Adrenal gland (tissue), 19 donors: Measurements from ENCODE around the gene QRICH2. TPM values are rescaled to one million over a fixed set of nuclear protein-coding genes. Genes with fewer than 3 reads are reported as not detected.

Experiments
- DNase-seq, 7 donors: peaks; one replicate each; pipeline ENCODE4 v3.0.0-alpha.2; 2019 to 2020
- H3K27ac ChIP-seq, 5 donors: fragments of 200-600 bp; sonication (generic) in 4 of 5; 1 replicate in 3 of 5; 2 replicates in 2 of 5; pipeline versions ENCODE4 v1.5.1 to v1.8.0; 2016 to 2020; ENCODE audit warnings: mild to moderate bottlenecking in 1 of 5
- H3K27me3 ChIP-seq: fragments of 200-600 bp; 2 replicates; pipeline ENCODE4 v1.8.0; 2021
- H3K36me3 ChIP-seq, 2 donors: fragments of 200-600 bp; replicated peaks in 1 of 2; 1 replicate in 1 of 2; 2 replicates in 1 of 2; pipeline versions ENCODE4 v1.5.1 to v1.8.0; 2018 to 2022
- H3K4me1 ChIP-seq, 2 donors: fragments of 200-600 bp; replicated peaks in 1 of 2; 1 replicate in 1 of 2; 2 replicates in 1 of 2; pipeline versions ENCODE4 v1.5.1 to v1.8.0; 2018 to 2021
- H3K4me3 ChIP-seq, 4 donors: fragments of 200-600 bp; sonication (generic) in 3 of 4; one replicate each; pipeline ENCODE4 v1.5.1; 2016 to 2018
- H3K9me3 ChIP-seq, 3 donors: fragments of 200-600 bp; sonication (generic) in 1 of 3; replicated peaks in 1 of 3; 1 replicate in 2 of 3; 2 replicates in 1 of 3; pipeline versions ENCODE4 v1.5.1 to v1.8.0; 2016 to 2021
- POLR2A ChIP-seq, 2 donors: fragments of 450-650 bp; IDR thresholded peaks; one replicate each; pipeline ENCODE4 v1.6.1; 2017; ENCODE audit warnings: antibody characterized with exemption in 2 of 2, mild to moderate bottlenecking in 2 of 2, moderate library complexity in 1 of 2
- WGBS, 4 donors: extraction: QIAGEN DNeasy Blood & Tissue Kit in 2 of 4; methylation state at CpG; one replicate each; pipeline versions ENCODE4 v1.1.5 to v1.1.7; 2013 to 2017; 5-methylcytosine and 5-hydroxymethylcytosine counted together
- intact Hi-C, 2 donors: fragments of 100-400 bp; cut with DNase I; formaldehyde crosslinking; loops; one replicate each; pipeline versions ENCODE4 v1.14.1 to v1.15.0; 2022 to 2023
- long read RNA-seq, 10 donors: library from polyadenylated mRNA in 3 of 10; unstranded in 2 of 10; stranded (forward) in 1 of 10; transcript quantifications; one replicate each; pipeline ENCODE4 v2.0.0 and lab custom pipeline, GENCODE V29; 2021 to 2026
- polyA plus RNA-seq, 3 donors: library from polyadenylated mRNA; stranded (reverse); fragments of 200-250 nt in 2 of 3; fragments of 350-450 nt in 1 of 3; fragmentation: Illumina TruSeq in 1 of 3; extraction: RNeasy Lipid Tissue Mini Kit (QIAGEN cat#74804) in 1 of 3; gene quantifications; one replicate each; pipeline ENCODE4 v1.2.3, GENCODE V29; 2013 to 2014
- total RNA-seq, 9 donors: library from RNA; depleted of rRNA in 4 of 9; stranded (reverse); fragments of >200 nt in 4 of 9; fragments of 120-200 nt in 1 of 9; fragmentation: NEBNext Ultra II Directional in 1 of 9; extraction: Animal tissue kit (Norgen Biotek cat#: 25700) in 1 of 9; gene quantifications; one replicate each; pipeline versions ENCODE4 v1.1.0 to v1.2.4, GENCODE V29; 2013 to 2023
- TF ChIP-seq, protein P1 (sequence below), 6 experiments: fragments of 450-650 bp in 4 of 6; fragments of 200-600 bp in 2 of 6; sonication (generic) in 1 of 6; IDR thresholded peaks; 1 replicate in 5 of 6; 2 replicates in 1 of 6; pipeline versions ENCODE4 v1.5.1 to v1.8.0; 2016 to 2021; ENCODE audit warnings: antibody characterized with exemption in 6 of 6, mild to moderate bottlenecking in 2 of 6, moderate library complexity in 1 of 6
- donor health status: healthy with polysubstance abuse.
- donor health status: Bipolar disorder and iron deficiency.
- donor health status: DM: yes; HTN: yes; CAD: no.
- donor health status: DM: no; HTN: no; CAD: no.
- donor health status: DM: no; HTN: no; CAD: no.
- donor health status: DM: yes; HTN: yes; CAD: no.

QRICH2 gene, protein sequence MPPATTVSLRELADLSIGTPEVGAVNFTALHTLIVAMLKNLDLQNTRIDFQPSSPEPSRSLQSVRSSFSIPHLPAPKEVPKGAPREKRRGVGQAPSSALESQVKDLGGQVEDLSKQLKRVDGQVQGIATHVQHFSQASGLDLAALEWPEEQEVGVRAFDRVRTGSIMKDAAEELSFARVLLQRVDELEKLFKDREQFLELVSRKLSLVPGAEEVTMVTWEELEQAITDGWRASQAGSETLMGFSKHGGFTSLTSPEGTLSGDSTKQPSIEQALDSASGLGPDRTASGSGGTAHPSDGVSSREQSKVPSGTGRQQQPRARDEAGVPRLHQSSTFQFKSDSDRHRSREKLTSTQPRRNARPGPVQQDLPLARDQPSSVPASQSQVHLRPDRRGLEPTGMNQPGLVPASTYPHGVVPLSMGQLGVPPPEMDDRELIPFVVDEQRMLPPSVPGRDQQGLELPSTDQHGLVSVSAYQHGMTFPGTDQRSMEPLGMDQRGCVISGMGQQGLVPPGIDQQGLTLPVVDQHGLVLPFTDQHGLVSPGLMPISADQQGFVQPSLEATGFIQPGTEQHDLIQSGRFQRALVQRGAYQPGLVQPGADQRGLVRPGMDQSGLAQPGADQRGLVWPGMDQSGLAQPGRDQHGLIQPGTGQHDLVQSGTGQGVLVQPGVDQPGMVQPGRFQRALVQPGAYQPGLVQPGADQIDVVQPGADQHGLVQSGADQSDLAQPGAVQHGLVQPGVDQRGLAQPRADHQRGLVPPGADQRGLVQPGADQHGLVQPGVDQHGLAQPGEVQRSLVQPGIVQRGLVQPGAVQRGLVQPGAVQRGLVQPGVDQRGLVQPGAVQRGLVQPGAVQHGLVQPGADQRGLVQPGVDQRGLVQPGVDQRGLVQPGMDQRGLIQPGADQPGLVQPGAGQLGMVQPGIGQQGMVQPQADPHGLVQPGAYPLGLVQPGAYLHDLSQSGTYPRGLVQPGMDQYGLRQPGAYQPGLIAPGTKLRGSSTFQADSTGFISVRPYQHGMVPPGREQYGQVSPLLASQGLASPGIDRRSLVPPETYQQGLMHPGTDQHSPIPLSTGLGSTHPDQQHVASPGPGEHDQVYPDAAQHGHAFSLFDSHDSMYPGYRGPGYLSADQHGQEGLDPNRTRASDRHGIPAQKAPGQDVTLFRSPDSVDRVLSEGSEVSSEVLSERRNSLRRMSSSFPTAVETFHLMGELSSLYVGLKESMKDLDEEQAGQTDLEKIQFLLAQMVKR (N-terminal part only)
- 1 to 10 TPM in 6 of 9 donors, under 1 TPM in 3; 0.12 to 3.4 (median 1.4) TPM for total RNA-seq
- polyA plus RNA-seq, result 10 to 100 TPM in 1 of 3 donors, 1 to 10 TPM in 1, under 1 TPM in 1; 0.09 to 14.2 (median 4.8) TPM
- long read RNA-seq, donor 1, result 0 reads
- long read RNA-seq, donor 2, result 0 reads
- long read RNA-seq, donor 3, result 0 reads
- long read RNA-seq, donor 4, result 0 reads
- long read RNA-seq, donor 5, result 0 reads
- long read RNA-seq, donor 6, result 0 reads
- long read RNA-seq, donor 7, result 0 reads
- long read RNA-seq, donor 8, result 0 reads
- long read RNA-seq, donor 9, result 0 reads
- long read RNA-seq, donor 10, result 0 reads

- 93 to 98% (median 96%) methylated on average over 3 to 44 of the region's 44 CpGs for WGBS, 4 donors
Measured at GRCh38 chr17:76307966-76308338, at the start of gene QRICH2. Gene QRICH2, minus strand, starts transcription at chr17:76308276. Its CDS starts 278 bp downstream, at chr17:76307998.

DNA sequence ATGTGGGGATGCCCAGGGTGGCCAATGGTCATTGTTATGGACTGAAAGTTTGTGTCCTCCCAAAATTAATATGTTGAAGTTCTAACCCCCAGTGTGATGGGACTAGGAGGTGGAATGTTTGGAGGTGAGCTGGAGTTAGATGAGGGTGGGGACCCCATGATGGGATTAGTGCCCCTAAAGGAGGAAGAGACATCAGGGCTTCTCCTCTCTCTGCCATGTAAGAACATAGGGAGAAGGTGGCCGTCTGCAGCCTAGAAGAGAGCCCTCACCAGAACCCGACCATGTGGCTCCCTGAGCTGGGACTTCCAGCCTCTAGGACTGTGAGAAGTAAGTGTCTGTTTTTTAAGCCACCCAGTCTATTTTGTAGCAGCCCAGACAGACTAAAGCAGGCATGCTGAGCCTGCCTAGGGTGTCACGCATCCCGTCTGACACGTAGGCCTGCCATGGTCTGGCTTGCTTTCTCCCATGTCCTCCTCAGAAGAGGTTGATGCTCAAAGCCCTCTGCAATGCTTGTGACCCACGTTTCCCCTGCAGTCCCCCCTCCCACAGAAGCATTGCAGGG is 49.6 kb upstream of the QRICH2 start:
- no peaks in the 10 kb centered on the region for H3K36me3 ChIP-seq

More at GRCh38 chr17:76307966-76308338, at the start of gene QRICH2:
- Histone ChIP-seq H3K4me3 (no peak within 1 kb of the TSS), H3K27me3 (no peaks in the 10 kb centered on the region), H3K4me1 (no peaks in the 10 kb centered on the region), H3K9me3 (no peaks in the 10 kb centered on the region), H3K27ac (no peak within 1 kb of the TSS), H3K36me3 (peaks cover 0 to 24% of the 10 kb centered on the region in 2 donors)
- TF ChIP-seq, protein P1, sequence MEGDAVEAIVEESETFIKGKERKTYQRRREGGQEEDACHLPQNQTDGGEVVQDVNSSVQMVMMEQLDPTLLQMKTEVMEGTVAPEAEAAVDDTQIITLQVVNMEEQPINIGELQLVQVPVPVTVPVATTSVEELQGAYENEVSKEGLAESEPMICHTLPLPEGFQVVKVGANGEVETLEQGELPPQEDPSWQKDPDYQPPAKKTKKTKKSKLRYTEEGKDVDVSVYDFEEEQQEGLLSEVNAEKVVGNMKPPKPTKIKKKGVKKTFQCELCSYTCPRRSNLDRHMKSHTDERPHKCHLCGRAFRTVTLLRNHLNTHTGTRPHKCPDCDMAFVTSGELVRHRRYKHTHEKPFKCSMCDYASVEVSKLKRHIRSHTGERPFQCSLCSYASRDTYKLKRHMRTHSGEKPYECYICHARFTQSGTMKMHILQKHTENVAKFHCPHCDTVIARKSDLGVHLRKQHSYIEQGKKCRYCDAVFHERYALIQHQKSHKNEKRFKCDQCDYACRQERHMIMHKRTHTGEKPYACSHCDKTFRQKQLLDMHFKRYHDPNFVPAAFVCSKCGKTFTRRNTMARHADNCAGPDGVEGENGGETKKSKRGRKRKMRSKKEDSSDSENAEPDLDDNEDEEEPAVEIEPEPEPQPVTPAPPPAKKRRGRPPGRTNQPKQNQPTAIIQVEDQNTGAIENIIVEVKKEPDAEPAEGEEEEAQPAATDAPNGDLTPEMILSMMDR (IDR thresholded peaks at IDR 0.05), result no peak
- no peak for TF ChIP-seq POLR2A (IDR thresholded peaks at IDR 0.05)
- intact Hi-C loops, result loop anchor here in 1 of 2 donors (5.0 kb wide), 1 partner anchor 89 kb away; no protein-coding TSS in a partner anchor
- DNase-seq, result no peak

DNA sequence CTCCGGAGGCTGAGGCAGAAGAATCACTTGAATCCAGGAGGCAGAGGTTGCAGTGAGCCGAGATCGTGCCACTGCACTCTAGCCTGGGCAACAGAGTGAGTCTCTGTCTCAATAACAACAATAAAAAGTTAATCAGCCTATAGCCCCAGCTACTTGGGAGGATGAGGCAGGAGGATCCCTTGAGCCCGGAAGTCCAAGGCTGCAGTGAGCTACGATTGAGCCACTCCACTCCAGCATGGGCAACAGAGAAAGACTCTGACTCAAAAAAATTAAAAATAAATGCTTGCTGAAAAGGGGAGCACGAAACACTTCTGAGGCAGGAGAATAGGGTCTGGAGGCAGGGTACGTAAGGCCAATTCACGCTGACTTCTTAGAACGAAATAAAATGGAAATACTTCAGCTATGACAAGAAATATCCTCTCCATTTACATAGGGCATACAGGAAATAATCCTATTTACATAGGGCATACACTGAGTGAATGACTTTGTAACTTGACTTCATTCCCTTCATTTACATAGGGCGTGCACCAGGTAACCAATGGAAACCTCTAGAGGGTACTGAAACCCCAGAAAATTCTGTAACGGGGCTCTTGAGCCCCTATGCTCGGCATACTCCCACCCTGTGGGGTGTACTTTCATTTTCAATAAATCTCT is 48.9 kb upstream of the QRICH2 start:
- H3K27me3 ChIP-seq, result no peaks in the 10 kb centered on the region
- no peak for TF ChIP-seq POLR2A (IDR thresholded peaks at IDR 0.05)
- TF ChIP-seq, protein P1 (IDR thresholded peaks at IDR 0.05), result no peak
- whole genome bisulfite sequencing, 4 donors, result 69 to 75% (median 70%) methylated on average over 12 of the region's 12 CpGs
- H3K9me3 ChIP-seq, result no peaks in the 10 kb centered on the region
- H3K27ac ChIP-seq, result no peak overlapping the region
- no peaks in the 10 kb centered on the region for H3K36me3 ChIP-seq
- H3K4me1 ChIP-seq, result peaks cover 0 to 19% of the 10 kb centered on the region in 2 donors
- H3K4me3 ChIP-seq, result no peak overlapping the region
- no peak for DNase-seq
- intact Hi-C loops, result no loop called here

More for the DNA sequence above, 49.6 kb upstream of the QRICH2 start:
- DNase-seq, result no peak
- intact Hi-C loops, result no loop called here
- WGBS, 4 donors, result 75 to 91% (median 80%) methylated on average over 6 of the region's 6 CpGs
- no peak for TF ChIP-seq POLR2A (IDR thresholded peaks at IDR 0.05)
- TF ChIP-seq, protein P1 (IDR thresholded peaks at IDR 0.05), result no peak
- Histone ChIP-seq H3K27ac (no peak overlapping the region), H3K4me3 (no peak overlapping the region), H3K4me1 (peaks cover 0 to 18% of the 10 kb centered on the region in 2 donors), H3K27me3 (no peaks in the 10 kb centered on the region), H3K9me3 (no peaks in the 10 kb centered on the region)
